ENCODE measurements around the gene AACS. TPM values are rescaled to one million over a fixed set of nuclear protein-coding genes. Genes with fewer than 3 reads are reported as not detected.
"Not testable (repeated sequence)": the region's sequence is repeated elsewhere in the genome, so short reads cannot be mapped to it uniquely, and the experiment has no call there.

The AACS gene
- total and polyA plus RNA-seq, 2 of the 8 experiments (the other 6 are each of a cell fraction or from before 2014, with no cell fraction given), result 51.9 to 52.4 TPM

GRCh38 chr12:125074294-125074693, 9.1 kb downstream of the AACS start:
- peaks cover 10 to 28% (median 16%) of the 10 kb centered on the region in 4 experiments for H3K36me3 ChIP-seq (ENCODE audit: control insufficient read depth in 2 of 4, insufficient read depth in 4 of 4, low read length in 3 of 4)
- not testable (repeated sequence) for DNase-seq (ENCODE audit: low read depth in 1 of 2, low spot score in 2 of 2); FAIRE-seq

More at GRCh38 chr12:125074294-125074693, 9.1 kb downstream of the AACS start:
- H4K91ac ChIP-seq (replicated peaks; ENCODE audit: insufficient read length, low read length); H3K27ac ChIP-seq (ENCODE audit: low read depth, low read length); H3K56ac ChIP-seq (replicated peaks; ENCODE audit: insufficient read length, low read depth, low read length); H3K18ac ChIP-seq (ENCODE audit: extremely low read depth, low read length); H4K5ac ChIP-seq (ENCODE audit: insufficient read length, low read depth, low read length); H2BK12ac ChIP-seq (ENCODE audit: low read depth, low read length); H3K4me2 ChIP-seq (ENCODE audit: insufficient read depth in 1 of 2, low read depth in 2 of 2, low read length in 2 of 2); H2AK5ac ChIP-seq (ENCODE audit: low read depth, low read length); H3K4me1 ChIP-seq (replicated peaks in 1 of 4; ENCODE audit: control insufficient read depth in 3 of 4, insufficient read depth in 4 of 4, low read length in 3 of 4); H2BK5ac ChIP-seq (ENCODE audit: low read depth, low read length); H3K14ac ChIP-seq (ENCODE audit: insufficient read length); H3K27me3 ChIP-seq (replicated peaks in 1 of 4; ENCODE audit: control insufficient read depth in 3 of 4, extremely low read depth in 1 of 4, insufficient read depth in 3 of 4, low read length in 3 of 4); H2BK120ac ChIP-seq (replicated peaks; ENCODE audit: low read depth, low read length); H3K23me2 ChIP-seq (ENCODE audit: low read depth, low read length); H3K23ac ChIP-seq (ENCODE audit: insufficient read length); H2AFZ ChIP-seq (ENCODE audit: low read length); H3K9ac ChIP-seq (replicated peaks in 1 of 4; ENCODE audit: extremely low read depth in 1 of 4, low read depth in 3 of 4, low read length in 3 of 4); H3K4ac ChIP-seq (replicated peaks; ENCODE audit: insufficient read length, low read depth, low read length); H3K4me3 ChIP-seq (ENCODE audit: extremely low read depth in 1 of 4, insufficient read depth in 2 of 4, low read depth in 3 of 4, low read length in 4 of 4); H2BK15ac ChIP-seq (ENCODE audit: low read length); H2BK20ac ChIP-seq (ENCODE audit: low read length); H3K9me3 ChIP-seq (ENCODE audit: insufficient read depth in 2 of 2, low read depth in 1 of 2, low read length in 1 of 2); H4K8ac ChIP-seq (ENCODE audit: extremely low read depth, insufficient read depth, low read length); POLR2A ChIA-PET (ENCODE audit: partially characterized antibody): not testable (repeated sequence)
- peaks cover 0 to 35% of the 10 kb centered on the region in 2 experiments; a peak in 2 of 4 replicates for H3K79me2 ChIP-seq (ENCODE audit: control insufficient read depth in 1 of 2, insufficient read depth in 2 of 2, low read length in 2 of 2)
- H4K20me1 ChIP-seq (replicated peaks in 1 of 2; ENCODE audit: control insufficient read depth in 1 of 2, insufficient read depth in 2 of 2, low read length in 2 of 2), result peaks cover 13 to 21% of the 10 kb centered on the region in 2 experiments
- WGBS, 2 experiments (ENCODE audit: extremely low coverage in 1 of 2, insufficient coverage in 1 of 2, insufficient read length in 1 of 2, insufficient replicate concordance in 2 of 2, low coverage in 1 of 2, low lambda C conversion rate in 2 of 2, missing lambda C conversion rate in 1 of 2), result 88% methylated on average over 2 of the region's 2 CpGs; no CpG with 5 or more reads in 1 of the 2 experiments
- H3K79me1 ChIP-seq (ENCODE audit: low read depth, low read length), result peaks cover 12% of the 10 kb centered on the region; the same call in 1 of the 2 replicates
- CTCF ChIA-PET (ENCODE audit: partially characterized antibody), result interaction anchor here (1.6 kb wide), 1 partner anchor 81 kb away, joined by 3 read pairs; the partner anchor contains the start of gene BRI3BP

All from H1 (cell line).